Stimulated activated CD4-positive, alpha-beta T cell treated with anti-CD3 and anti-CD28 coated beads, Interleukin-4, amount 100 ng/mL, for 1 hour (primary cell): ENCODE measurements around the gene COL9A3.
A peak's percentile ranks its signal among the peaks of the same experiment; 100 is the strongest.
"Not testable (repeated sequence)": the region's sequence is repeated elsewhere in the genome, so short reads cannot be mapped to it uniquely, and the experiment has no call there.

Experiments
- DNase-seq: peaks from one replicate; pipeline ENCODE4 v3.0.0-alpha.2; 2020

Gene COL9A3

GRCh38 chr20:62860391-62860923 is 43.6 kb downstream of the COL9A3 start:
- no peak for DNase-seq

- peak; percentile 43 for DNase-seq
These were observed 44.3 kb downstream of the COL9A3 start for GRCh38 chr20:62860924-62861691.

- DNase-seq: peak; percentile 91
These were observed 45.0 kb downstream of the COL9A3 start, which contains the start of gene TCFL5 for GRCh38 chr20:62861726-62862336. TSS of gene TCFL5 (minus strand) at chr20:62861822. CDS start at chr20:62861670, 152 bp downstream.

GRCh38 chr20:62864207-62864606 is 47.4 kb downstream of the COL9A3 start:
- no peak for DNase-seq

GRCh38 chr20:62872184-62872847 is 55.5 kb downstream of the COL9A3 start:
- no peak for DNase-seq

GRCh38 chr20:62872862-62873261 is 56.0 kb downstream of the COL9A3 start:
- no peak for DNase-seq

- no peak for DNase-seq
These were observed 56.4 kb downstream of the COL9A3 start for GRCh38 chr20:62873280-62873679.

- not testable (repeated sequence) for DNase-seq
These were observed 56.8 kb downstream of the COL9A3 start for GRCh38 chr20:62873681-62874031.

- DNase-seq: no peak
These were observed 58.1 kb downstream of the COL9A3 start for GRCh38 chr20:62874964-62875344.

GRCh38 chr20:62875419-62876361 is 58.8 kb downstream of the COL9A3 start:
- DNase-seq: no peak

GRCh38 chr20:62876501-62876901 is 59.7 kb downstream of the COL9A3 start:
- no peak for DNase-seq

- DNase-seq: no peak
These were observed 60.3 kb downstream of the COL9A3 start for GRCh38 chr20:62876902-62877816.

- no peak for DNase-seq
These were observed 61.6 kb downstream of the COL9A3 start for GRCh38 chr20:62878244-62879038.

- no peak for DNase-seq
These were observed 62.7 kb downstream of the COL9A3 start for GRCh38 chr20:62879275-62880146.

- DNase-seq: no peak
These were observed 63.5 kb downstream of the COL9A3 start for GRCh38 chr20:62880147-62880934.

GRCh38 chr20:62880935-62881661 is 64.2 kb downstream of the COL9A3 start:
- no peak for DNase-seq

GRCh38 chr20:62881662-62882395 is 65.0 kb downstream of the COL9A3 start:
- no peak for DNase-seq
